Measurements from ENCODE around the gene CCDC6.

The CCDC6 gene

DNA sequence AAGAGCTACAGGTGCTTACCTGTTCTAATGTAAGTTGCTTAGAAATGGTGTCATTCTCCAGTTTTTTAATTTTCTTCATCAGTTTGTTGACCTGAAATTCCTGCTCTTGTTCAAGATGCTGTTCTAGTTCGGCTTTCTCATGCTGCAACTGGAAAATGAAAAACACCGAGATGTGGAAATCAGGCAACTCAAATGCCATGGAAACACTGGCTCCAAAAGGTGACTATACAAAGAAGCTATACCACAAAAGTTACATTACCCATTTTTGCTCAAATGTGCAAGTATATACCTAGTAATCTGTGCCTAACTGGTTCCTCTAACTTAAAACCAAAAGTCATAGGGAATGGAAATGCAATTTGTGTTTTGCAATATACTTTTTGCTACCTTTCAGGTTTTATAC lies 73.8 kb downstream of the CCDC6 start:
- TF ChIP-seq, protein P1, sequence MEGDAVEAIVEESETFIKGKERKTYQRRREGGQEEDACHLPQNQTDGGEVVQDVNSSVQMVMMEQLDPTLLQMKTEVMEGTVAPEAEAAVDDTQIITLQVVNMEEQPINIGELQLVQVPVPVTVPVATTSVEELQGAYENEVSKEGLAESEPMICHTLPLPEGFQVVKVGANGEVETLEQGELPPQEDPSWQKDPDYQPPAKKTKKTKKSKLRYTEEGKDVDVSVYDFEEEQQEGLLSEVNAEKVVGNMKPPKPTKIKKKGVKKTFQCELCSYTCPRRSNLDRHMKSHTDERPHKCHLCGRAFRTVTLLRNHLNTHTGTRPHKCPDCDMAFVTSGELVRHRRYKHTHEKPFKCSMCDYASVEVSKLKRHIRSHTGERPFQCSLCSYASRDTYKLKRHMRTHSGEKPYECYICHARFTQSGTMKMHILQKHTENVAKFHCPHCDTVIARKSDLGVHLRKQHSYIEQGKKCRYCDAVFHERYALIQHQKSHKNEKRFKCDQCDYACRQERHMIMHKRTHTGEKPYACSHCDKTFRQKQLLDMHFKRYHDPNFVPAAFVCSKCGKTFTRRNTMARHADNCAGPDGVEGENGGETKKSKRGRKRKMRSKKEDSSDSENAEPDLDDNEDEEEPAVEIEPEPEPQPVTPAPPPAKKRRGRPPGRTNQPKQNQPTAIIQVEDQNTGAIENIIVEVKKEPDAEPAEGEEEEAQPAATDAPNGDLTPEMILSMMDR (IDR thresholded peaks at IDR 0.05; ENCODE audit: insufficient read depth, low read length, poor library complexity, severe bottlenecking), result no peak
- no peak for DNase-seq (ENCODE audit: extremely low read depth, insufficient read length)
- no peaks in the 10 kb centered on the region for H3K27me3 ChIP-seq (replicated peaks; ENCODE audit: control insufficient read depth, insufficient read depth, low read length)
- H3K36me3 ChIP-seq (ENCODE audit: control insufficient read depth, insufficient read depth, low read length), result peaks cover 3% of the 10 kb centered on the region
- no peak overlapping the region for H3K4me3 ChIP-seq (replicated peaks; ENCODE audit: low read depth, low read length)

DNA sequence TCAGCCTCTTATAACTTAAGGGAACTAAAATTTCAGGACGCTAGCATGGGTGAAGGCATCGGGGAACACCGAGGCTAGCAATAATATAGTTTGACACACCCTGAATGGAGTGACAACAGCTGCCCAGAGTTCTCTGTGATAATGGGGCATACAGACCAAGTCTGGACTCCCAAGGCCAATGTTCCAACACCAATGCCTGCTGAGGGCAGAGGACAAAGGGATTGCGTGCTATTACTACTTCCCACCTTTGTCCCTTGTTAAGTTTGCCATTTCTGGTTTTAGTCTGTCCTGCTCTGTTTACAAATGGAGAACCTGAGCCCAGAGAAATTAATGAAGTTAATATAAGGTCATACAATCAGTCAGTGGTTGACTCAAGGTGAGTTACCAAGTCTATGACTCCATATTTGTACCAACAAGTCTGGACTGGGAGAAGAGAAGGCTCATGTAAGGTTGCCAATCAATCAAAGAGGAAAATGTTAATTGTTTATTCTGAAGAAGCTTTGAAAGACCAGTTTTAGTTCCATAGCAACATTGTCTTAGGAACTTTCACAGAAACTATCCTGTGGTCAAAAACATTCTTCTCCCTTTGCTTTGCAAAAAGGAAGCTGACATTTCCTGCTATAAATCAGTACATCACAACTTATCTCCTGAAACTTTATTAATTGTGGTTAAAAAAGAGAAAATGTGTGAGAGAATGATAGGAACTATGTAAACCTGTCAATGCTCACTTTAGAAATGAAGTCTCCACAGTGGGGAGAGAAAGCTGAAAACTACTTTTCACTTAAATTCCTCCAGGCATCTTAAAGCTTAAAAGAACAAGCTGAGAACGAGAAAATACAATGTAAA lies 74.5 kb downstream of the CCDC6 start:
- DNase-seq (ENCODE audit: extremely low read depth, insufficient read length), result no peak
- H3K4me3 ChIP-seq (replicated peaks; ENCODE audit: low read depth, low read length), result no peak overlapping the region
- H3K36me3 ChIP-seq (ENCODE audit: control insufficient read depth, insufficient read depth, low read length), result peaks cover 3% of the 10 kb centered on the region
- TF ChIP-seq, protein P1 (IDR thresholded peaks at IDR 0.05; ENCODE audit: insufficient read depth, low read length, poor library complexity, severe bottlenecking), result no peak
- H3K27me3 ChIP-seq (replicated peaks; ENCODE audit: control insufficient read depth, insufficient read depth, low read length), result no peaks in the 10 kb centered on the region

DNA sequence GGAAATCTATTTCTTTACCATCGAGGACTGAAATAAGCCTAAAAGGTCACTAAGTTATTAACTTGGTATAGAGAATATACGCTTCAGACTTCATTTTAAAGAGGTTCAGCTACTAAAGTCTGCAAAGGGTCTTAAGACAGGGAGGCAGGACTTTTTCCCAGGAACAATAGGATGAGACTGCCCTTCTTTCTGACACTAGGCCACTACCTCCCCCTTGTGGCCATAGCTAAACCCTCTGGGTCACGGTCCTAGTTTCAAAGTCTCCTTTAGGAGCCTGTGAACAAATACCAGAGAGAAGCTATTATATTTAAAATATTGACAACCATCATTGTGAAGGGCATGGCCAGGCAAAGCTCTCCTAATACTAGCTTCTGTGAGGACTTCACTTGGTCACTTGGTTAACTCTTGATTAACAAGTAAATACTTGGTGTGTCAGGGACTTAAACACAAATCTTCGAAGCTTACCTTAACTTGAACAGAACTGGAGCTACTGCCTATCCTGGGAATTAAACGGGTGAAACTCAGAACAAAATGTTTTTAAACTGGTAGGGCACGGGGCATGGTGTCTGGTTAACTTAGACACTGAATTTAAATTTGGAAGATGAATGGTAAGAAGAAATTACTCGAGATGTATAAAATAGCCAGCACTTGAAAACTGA lies 75.6 kb downstream of the CCDC6 start:
- TF ChIP-seq, protein P1 (IDR thresholded peaks at IDR 0.05; ENCODE audit: insufficient read depth, low read length, poor library complexity, severe bottlenecking), result peak; percentile 74
- Histone ChIP-seq H3K36me3 (ENCODE audit: control insufficient read depth, insufficient read depth, low read length) (peaks cover 3% of the 10 kb centered on the region), H3K4me3 (replicated peaks; ENCODE audit: low read depth, low read length) (no peak overlapping the region), H3K27me3 (replicated peaks; ENCODE audit: control insufficient read depth, insufficient read depth, low read length) (no peaks in the 10 kb centered on the region)
- no peak for DNase-seq (ENCODE audit: extremely low read depth, insufficient read length)

DNA sequence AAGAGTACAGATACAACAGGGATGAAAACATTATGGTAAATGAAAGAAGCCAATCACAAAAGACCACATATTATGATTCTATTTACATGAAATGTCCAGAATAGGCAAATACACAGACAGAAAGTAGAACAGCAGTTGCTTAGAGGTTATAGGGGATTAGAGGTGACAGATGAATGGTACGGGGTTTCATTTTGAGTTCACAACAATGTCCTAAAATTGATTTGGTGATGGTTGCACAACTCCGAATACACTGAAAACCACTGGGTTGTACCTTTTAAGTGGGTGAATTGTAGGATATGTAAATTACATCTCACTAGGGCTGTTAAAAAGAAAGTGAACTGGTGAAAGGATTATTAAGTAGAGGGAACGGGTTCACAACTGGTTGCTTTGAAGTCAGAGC lies 76.8 kb downstream of the CCDC6 start:
- peaks cover 3% of the 10 kb centered on the region for H3K36me3 ChIP-seq (ENCODE audit: control insufficient read depth, insufficient read depth, low read length)

DNA sequence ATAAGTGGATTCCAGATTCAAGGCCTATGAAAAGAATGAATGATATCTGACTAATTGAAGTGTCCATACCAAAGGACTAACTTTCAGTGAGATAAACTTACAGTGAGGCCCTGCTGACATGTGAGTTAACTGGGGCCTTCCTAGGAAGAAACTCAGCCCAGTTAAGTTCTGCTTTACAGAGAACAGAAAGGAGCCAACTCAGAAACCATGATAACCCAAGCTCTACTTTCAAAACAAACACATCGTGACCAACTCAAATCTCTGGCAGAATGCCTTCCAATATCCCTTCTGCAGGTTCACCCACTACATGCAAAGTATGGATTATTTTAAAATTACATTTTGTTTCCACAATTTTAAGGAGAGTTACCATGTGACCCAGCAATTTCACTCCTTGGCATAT lies 77.3 kb downstream of the CCDC6 start:
- no peak overlapping the region for H3K4me3 ChIP-seq (replicated peaks; ENCODE audit: low read depth, low read length)
- no peaks in the 10 kb centered on the region for H3K27me3 ChIP-seq (replicated peaks; ENCODE audit: control insufficient read depth, insufficient read depth, low read length)
- TF ChIP-seq, protein P1 (IDR thresholded peaks at IDR 0.05; ENCODE audit: insufficient read depth, low read length, poor library complexity, severe bottlenecking), result no peak
- H3K36me3 ChIP-seq (ENCODE audit: control insufficient read depth, insufficient read depth, low read length), result peaks cover 3% of the 10 kb centered on the region
- DNase-seq (ENCODE audit: extremely low read depth, insufficient read length), result no peak

More for the DNA sequence above, 76.8 kb downstream of the CCDC6 start:
- Histone ChIP-seq H3K4me3 (replicated peaks; ENCODE audit: low read depth, low read length) (no peak overlapping the region), H3K27me3 (replicated peaks; ENCODE audit: control insufficient read depth, insufficient read depth, low read length) (no peaks in the 10 kb centered on the region)
- TF ChIP-seq, protein P1 (IDR thresholded peaks at IDR 0.05; ENCODE audit: insufficient read depth, low read length, poor library complexity, severe bottlenecking), result no peak
- peak; percentile 63 for DNase-seq (ENCODE audit: extremely low read depth, insufficient read length)
